ENCODE data around the gene SMYD3.
"Not testable (repeated sequence)": the region's sequence is repeated elsewhere in the genome, so short reads cannot be mapped to it uniquely, and the experiment has no call there.

SMYD3 gene

DNA sequence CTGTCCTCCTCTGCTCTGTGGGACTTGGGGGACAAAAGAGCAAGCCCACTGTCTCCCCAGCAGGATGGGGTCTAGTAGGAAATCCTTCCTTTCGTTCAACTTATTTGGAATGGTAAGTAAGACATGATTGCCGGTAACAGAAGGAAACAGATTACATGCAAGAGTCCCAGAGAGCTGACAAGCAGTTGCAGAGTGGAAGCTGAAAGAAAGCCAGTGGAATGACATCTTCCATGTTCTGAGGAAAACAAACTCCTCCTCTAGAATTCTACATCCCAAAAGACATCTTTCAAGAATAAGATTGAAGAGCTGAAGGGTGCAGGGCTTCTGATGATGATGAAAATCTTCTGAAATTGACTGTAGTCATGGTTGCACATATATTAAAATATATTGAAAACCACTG, 732.9 kb downstream of the SMYD3 start:
- no peak for DNase-seq (ENCODE audit: low read depth, low spot score)

DNA sequence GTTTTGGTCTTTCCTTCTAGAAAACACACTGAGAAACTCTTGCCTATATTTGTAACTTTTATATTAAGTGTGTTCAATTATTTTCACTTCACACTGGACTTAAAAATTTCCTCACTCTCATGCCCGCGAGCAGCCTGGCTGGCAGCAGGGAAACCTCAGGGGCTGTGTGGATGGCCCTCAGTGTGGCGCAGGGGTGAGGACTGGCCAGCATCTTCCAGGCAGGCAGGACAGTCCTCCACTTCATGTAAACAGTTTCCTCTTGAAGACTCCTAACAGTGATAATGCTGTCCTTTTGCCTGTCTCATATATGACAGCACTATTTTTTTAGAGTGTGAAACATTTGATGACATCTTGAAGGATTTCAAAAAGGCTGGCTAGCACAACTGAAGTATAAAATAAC, 733.7 kb downstream of the SMYD3 start:
- no peak for DNase-seq (ENCODE audit: low read depth, low spot score)

DNA sequence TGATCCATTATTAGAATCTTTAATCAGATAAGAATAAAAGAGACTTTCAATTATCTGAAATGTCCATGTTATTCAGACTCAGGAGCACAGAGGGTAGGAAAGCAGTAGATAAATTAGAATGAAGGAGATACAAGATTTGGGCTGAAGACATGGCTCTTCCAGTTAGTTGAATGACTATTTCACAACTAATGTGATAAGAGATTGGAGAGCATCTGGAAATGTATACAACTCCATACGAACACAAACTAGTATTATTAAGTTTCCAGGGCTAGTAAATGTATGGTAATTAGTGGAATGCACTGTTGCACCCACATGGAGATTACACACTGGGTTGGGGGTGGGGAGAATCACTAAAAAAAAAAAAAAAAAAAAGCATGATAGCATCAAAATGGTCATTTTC, 734.3 kb downstream of the SMYD3 start:
- DNase-seq (ENCODE audit: low read depth, low spot score), result no peak

DNA sequence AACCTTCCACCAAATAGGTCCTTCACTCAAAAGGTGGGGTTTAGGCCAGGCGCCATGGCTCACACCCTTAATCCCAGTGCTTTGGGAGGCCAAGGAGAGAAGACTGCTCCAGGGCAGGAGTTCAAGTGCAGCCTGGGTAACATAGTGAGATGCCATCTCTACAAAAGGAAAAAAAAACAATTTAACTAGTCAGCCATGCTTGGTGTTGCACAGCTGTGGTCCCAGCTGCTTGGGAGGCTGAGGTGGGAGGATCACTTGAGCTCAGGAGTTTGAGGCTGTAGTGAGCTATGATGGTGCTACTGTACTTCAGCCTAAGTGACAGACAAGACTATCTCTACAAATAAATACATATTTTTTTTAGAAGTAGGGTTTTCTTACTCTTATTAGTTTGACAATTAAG, 734.8 kb downstream of the SMYD3 start:
- DNase-seq (ENCODE audit: low read depth, low spot score), result no peak

DNA sequence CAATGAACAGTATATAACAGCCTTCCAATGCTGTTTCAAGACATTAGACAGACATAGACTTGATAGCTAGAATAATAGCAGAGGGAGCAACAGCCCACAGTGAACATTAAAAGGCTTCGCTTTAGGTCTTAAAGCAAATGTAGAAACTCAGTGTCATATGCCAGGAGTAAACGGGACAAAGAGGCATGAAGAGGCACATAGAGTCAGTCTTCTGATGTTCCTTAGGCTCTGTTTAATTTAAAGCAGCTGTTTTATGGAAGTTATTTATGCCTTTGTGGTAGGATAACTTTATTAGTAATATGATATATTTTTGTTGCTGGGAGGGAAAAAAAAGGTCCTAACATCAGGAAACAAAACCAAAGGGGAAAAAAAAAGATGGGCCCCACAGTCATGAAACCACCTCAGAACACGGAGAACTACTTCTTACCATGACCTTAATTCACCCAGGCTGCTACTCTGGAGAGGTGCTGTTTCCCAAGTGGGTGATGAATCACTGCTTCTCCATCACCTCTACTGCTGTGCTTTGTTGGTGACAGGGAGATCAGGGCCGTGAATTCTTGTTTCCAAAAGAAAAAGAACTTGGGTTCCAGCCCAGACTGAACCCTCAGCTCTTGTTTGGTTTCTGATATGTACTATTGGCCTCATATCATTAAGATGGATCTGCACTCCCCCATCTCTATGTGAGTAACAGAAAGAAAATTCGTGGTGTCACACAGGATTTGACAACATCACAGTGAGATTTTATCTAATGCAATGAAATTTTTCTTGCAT, 735.4 kb downstream of the SMYD3 start:
- no peak for DNase-seq (ENCODE audit: low read depth, low spot score)

DNA sequence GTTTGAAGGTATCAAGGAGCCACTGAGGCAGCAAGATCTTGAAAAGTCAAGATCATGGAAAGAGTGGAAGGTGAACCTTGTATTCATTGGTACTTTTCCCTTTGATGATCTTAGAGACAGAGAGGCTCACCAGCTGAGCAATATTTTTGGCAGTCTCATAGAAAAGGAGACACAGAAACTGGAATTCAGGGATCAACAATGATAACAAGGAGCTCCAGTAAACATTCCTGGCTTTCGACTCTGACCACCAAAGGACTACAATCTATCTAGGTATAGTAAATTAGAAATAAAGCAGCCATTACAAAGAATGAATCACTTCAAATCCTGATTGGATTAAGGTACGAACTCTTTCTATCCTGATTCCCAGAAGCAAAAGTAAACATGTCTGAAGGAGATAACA, 736.9 kb downstream of the SMYD3 start:
- DNase-seq (ENCODE audit: low read depth, low spot score), result no peak

DNA sequence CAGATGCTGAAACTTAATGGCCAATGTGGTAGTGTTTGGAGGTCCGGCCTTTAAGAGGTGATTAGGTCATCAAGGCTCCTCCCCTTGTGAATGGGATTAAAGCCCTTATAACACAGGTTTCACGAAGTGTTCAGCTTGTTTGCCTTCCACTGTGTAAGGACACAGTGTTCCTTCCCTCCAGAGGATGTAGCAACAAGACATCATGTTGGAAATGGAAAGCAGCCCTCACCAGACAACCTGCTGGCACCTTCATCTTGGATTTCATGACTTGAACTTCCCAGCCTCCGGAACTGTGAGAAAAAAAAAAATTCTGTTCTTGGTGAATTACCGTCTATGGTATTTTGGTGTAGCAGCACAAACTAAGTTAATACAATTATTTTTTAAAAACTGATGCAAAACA, 738.5 kb downstream of the SMYD3 start:
- DNase-seq (ENCODE audit: low read depth, low spot score), result no peak

DNA sequence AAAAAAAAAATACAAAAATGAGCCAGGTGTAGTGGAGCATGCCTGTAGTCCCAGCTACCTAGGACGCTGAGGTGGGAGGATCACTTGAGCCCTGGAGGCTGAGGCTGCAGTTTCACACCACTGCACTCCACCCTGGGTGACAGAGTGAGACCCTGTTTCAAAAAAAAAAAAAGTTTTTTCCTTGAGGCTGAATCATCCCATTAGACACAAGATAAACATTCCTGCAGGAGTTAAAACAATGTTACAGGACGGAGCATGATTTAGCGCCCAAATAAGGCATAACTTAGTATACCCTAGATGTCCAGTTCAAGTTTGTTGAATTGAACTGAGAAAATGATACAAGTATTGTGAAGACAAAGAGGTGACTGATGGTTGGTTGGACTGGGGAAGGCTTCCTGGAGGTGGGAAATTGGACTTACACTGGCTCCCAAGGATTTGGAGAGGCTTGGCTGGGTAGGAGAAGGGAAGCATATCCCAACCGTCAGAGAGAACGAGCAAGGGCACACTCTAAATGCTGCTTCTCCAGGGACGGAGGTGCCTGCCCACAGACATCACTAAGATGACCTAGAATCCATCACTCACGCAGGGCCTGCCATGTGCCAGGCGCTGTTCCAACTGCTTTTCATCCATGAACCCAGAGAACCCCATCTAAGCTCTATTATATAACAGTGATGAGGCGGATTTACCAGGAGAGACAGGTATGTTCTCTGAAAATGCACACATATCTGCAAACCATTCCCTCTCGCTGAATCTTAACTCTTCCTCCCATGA, 741.7 kb downstream of the SMYD3 start:
- DNase-seq (ENCODE audit: low read depth, low spot score), result no peak

DNA sequence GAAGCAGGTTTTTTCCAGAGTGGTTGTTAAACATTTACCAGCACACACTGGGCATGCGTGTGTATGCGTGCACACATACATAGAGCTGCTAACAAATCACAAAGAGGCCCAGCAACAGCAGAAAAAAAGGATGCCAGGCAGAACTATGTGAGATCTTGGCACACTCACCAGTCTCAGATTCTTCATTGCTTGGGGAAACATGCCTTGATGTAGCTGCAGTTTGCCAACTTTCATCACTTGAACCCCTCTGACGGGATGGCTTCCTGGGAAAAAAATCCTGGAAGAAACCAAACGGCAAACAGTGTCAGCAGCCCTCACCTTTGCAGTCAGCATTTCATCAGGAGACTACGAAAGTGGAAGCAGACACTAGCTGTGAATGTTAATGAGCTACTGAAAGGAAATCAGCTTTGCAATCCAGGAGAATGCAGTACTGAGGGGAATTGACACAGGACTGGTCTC, 743.2 kb downstream of the SMYD3 start:
- DNase-seq (ENCODE audit: low read depth, low spot score), result no peak

DNA sequence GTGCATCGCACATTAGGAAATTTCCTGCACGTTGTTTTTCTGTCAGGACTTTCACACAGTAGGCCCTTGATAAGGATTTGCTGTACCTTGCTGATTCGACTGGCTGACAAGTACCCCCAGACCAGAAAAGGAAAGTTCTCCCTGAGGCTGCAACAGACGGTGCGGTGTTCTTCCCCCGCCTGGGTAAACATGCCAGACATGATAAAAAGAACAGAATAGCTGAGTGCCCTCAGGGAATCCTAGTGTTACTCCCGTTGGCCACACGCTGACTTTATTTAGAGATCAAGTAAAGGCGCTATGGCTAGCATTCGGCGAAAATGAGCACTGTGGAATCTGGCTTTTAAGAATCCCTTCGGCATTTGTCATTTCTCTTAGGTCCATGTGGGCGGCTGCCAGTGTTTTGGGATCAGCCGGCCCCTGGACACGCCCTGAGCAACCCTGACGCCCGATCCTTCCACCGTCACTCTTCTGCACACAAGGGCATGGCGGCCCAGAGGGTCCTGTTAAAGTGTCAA, 744.6 kb downstream of the SMYD3 start:
- DNase-seq (ENCODE audit: low read depth, low spot score), result peak; percentile 78

DNA sequence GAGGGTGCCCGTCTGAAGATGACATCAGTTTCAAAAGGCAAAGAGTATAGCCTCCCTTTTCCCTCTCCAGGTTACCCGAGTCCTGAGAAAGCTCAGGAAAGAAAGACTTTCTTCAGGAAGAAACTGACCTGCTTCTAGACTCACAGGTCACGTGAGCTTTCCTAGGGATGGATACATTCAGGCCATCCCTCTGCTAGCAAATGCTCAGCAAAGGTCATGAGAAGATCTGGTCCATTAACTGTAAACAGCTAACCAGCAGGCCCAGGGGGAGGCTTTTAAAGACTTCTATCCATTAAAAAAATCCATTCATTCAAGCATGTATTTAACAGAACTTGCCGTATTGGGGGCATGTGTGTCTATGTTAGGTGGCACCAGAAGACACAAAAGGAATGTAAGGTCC, 746.8 kb downstream of the SMYD3 start:
- DNase-seq (ENCODE audit: low read depth, low spot score), result no peak

DNA sequence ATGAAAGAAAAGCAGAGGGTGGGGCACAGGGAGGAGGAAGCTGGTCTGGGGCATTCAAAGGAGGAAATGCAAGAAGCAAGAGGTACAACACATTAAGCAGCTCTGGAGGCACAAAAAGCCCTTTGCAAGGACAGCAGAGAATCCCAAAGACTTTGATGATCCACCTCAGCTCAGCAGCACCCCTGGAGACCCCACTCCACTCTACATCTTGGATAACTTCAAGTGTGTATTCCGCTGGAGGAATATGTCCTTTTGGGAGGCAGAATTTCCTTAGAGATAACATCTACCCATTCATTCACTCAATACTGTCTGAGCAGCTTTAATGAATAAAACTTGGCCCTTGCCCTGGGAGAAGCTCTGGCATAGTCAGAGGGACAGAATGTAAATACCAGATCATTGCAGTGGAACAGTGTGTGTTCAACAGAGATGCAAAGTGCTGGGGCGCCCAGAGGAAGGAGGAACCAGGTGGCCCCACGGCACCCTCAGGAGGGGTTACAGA, 752.6 kb downstream of the SMYD3 start:
- DNase-seq (ENCODE audit: low read depth, low spot score), result no peak

DNA sequence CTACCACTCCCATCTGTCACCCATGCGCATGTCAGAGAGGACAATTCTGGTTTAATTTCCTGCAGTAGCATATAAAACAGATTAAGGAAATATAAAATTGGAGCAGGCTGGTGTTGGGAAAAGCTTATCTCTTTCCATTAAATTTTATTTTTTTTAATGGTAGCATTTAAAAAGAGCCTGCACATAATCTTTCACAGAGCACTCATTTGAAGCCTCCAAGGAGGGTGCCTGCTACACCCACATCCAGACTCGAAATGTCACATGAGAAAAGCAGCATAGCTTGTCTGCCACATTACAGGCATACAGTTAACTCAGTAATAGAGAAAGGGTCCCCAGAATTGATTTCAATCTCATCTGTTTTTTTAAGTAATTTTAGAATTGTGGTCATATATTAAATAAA, 753.3 kb downstream of the SMYD3 start:
- DNase-seq (ENCODE audit: low read depth, low spot score), result no peak

DNA sequence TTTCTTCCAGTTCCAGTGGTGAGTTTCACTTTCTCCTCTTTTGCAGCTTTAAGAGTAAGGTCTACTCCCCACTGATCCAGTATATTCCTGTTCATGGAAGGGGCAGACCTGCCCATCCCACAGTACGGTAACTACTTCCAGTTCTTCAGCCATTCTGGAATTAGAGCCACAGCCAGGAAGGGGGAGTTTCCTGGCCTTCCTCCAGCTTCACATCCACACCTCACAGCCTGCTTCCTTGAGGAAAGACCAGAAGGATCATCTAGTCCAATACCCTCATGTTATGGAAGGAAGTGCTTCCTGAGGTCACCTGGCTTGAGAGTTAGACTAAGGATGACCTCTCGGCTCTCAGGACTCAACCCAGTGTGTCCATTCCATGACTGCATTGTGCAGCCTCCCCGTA, 754.5 kb downstream of the SMYD3 start:
- no peak for DNase-seq (ENCODE audit: low read depth, low spot score)

DNA sequence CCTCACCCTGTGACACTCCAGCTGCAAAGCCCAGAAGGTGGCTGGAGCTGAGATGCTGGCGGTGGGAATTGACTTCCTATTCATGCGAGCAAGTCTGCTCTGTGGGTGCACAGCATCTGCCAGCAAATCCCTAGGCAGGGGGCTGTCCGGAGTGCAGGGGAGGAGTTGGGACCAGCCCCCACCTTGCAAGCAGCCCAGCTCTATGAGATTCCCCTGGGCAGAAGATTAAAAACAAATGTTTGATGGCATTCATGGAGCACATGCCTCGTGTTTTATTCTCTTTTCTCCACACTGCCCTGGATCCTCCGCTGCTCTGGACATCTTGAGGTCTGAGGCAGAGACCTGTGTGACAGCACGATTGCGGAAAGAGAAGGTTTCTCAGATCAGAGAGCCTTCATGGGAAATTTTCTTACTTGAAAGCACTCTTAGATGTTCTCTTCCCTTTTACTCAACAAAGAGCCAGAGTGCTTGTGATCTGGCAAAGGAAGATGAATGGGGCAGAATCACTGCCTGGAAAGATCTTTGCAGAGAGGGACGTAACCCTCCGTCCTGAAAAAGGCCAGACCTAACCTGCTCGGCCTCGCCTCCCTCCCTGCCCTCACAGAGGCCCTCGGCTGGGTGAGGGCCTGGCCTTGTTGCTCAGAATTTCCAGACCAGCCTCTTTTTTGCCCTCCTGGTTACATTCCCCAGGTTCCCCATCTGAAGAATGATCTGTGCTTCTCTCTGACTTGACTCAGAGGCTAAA, 755.2 kb downstream of the SMYD3 start:
- peak; percentile 50 for DNase-seq (ENCODE audit: low read depth, low spot score)

DNA sequence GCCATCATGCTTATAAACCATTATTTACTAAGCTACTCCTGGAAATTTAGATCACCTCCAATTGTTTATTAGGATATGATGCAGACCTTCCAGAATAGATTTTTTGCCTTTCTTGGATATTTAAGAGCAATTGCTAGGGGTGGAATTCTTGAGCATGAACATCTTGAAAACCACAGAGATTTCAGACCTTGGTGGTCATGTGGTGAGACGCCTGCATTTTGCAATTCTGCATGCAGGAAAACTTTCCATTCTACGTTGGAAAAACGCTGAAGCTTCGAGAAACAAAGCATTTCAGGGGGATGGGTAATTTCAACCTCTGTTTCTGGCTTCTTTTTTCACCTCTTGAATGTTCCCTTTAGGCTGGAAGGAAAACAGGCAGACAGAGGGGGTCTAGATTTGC, 756.0 kb downstream of the SMYD3 start:
- DNase-seq (ENCODE audit: low read depth, low spot score), result no peak

DNA sequence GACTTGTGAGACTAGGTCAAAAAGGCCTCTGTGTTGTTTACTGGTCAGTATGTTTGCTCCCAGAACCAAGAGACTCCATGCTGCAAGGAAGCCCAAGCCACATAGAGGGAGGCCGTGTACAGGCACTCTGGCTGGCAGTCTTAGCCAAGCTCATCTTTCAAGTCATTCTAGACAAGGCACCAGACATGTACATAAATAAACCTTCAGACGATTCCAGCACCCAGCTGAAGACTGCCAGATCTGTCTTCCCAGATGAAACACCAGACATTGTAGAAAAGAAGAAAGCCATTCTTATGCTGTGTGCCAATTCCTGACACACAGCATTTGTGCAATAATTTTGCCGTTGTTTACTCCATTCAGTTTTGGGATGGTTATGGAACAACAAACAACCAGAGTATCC, 756.8 kb downstream of the SMYD3 start:
- DNase-seq (ENCODE audit: low read depth, low spot score), result no peak

DNA sequence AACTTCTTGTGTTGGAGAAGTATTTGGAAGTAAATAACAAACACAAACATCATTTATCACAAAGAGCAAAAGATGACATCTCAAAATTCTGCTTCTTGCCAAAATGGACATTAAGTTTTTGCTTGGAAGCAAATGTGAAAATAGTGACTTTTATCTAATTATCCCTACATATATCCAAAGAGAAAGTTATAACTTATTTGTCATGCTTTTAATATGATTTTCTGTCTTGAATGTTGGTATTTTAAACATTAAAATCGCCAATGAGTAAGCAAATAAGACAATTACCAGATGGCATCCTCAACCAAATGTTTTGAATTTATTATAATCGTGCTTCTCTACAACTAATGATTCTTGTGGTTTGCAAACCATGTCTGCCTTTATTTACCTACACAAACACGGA, 758.0 kb downstream of the SMYD3 start:
- no peak for DNase-seq (ENCODE audit: low read depth, low spot score)

DNA sequence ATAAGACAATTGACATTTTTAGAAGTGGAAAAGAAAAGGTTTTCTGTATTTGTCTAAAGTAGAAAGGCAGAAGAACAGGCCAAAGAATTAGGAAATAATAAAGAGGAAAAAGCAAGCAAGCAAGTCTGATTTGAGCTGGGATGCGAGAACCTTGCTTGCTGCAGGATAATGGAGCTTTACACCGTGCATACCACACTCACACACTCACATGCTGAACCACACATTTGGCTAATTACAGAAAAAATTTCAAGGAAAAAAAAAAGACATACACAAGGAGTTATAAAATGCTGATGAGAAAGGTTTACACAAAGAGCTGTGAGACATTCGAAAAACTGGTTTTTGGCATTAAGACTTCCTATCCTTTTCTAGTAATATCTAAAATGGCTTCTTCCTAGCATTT, 758.4 kb downstream of the SMYD3 start:
- no peak for DNase-seq (ENCODE audit: low read depth, low spot score)

DNA sequence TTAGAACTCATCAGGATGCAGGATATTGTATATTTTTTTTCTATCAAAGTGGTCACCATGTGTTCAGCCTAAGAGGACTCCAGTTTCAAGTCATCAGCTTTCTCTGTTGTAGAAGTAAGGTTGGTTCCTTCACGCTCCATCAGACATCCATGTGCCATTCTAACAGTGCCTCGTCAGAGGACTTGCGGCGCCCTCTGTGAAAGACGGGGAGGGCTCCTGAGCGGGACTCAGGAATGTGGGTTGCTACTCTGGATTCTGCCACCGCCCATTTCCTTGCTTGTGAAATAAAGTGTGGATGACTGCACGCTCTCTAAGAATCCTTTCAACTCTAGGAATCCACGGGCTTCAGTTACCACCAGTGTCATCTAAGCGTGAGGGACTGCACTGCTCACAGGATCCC, 758.8 kb downstream of the SMYD3 start:
- peak; percentile 21 for DNase-seq (ENCODE audit: low read depth, low spot score)

DNA sequence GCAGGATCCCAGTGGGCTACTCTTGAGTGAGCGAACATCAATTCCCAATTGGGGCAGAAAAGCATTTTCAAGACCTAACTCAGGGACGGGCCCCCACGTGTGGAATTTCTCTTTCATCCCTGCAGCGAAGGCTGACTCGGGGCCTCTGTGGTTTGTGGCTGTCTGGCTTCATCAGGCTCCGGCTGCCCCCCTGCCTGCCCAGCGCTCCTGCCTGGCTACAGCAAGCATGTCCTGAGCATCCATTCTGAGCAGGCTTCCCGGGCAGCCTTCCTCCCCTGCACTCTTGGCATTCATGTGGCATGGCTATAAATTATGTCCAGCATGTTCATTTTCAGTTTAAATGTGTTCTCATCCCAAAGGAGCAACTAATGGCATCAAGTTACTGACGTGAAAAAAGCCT, 764.2 kb downstream of the SMYD3 start:
- DNase-seq (ENCODE audit: low read depth, low spot score), result no peak

DNA sequence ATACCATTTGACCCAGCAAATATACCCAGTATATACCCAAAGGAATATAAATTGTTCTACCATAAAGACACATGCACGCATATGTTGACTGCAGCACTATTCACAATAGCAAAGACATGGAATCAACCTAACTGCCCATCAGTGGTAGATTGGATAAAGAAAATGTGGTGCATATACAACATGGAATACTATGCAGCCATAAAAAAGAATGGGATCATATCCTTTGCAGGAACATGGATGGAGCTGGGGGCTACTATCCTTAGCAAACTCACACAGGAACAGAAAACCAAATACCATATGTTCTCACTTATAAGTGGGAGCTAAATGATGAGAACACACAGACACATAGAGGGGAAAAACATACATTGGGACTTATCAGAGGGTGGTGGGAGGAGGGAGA, 766.7 kb downstream of the SMYD3 start:
- not testable (repeated sequence) for DNase-seq (ENCODE audit: low read depth, low spot score)
